NCI-H1105 (cell line): ENCODE data around the gene ELF2.
"Not testable (repeated sequence)": the region's sequence is repeated elsewhere in the genome, so short reads cannot be mapped to it uniquely, and the experiment has no call there.

Experiments used
- DNase-seq: peaks from one replicate; lab custom pipeline; 2025; lab: John Stamatoyannopoulos, UW

The ELF2 gene

GRCh38 chr4:139142980-139143379, 34.0 kb downstream of the ELF2 start:
- no peak for DNase-seq

- no peak for DNase-seq
Measured at GRCh38 chr4:139142087-139142486, 34.9 kb downstream of the ELF2 start.

GRCh38 chr4:139137763-139138162, 39.3 kb downstream of the ELF2 start:
- no peak for DNase-seq

GRCh38 chr4:139134403-139134802, 42.6 kb downstream of the ELF2 start:
- DNase-seq: no peak

GRCh38 chr4:139131209-139131870, 45.7 kb downstream of the ELF2 start:
- no peak for DNase-seq

GRCh38 chr4:139129206-139129605, 47.8 kb downstream of the ELF2 start:
- no peak for DNase-seq

- DNase-seq: no peak
Measured at GRCh38 chr4:139126898-139127297, 50.1 kb downstream of the ELF2 start.

- no peak for DNase-seq
Measured at GRCh38 chr4:139123910-139124309, 53.1 kb downstream of the ELF2 start.

GRCh38 chr4:139118365-139118764, 58.7 kb downstream of the ELF2 start:
- DNase-seq: no peak

GRCh38 chr4:139115226-139115625, 61.8 kb downstream of the ELF2 start:
- DNase-seq: no peak

GRCh38 chr4:139114795-139115194, 62.2 kb downstream of the ELF2 start:
- DNase-seq: not testable (repeated sequence)

- no peak for DNase-seq
Measured at GRCh38 chr4:139112650-139113049, 64.4 kb downstream of the ELF2 start.

- no peak for DNase-seq
Measured at GRCh38 chr4:139108567-139109128, 68.4 kb downstream of the ELF2 start.

- peak; percentile 64 for DNase-seq
Measured at GRCh38 chr4:139099366-139099982, 77.5 kb downstream of the ELF2 start.

GRCh38 chr4:139092271-139092670, 84.7 kb downstream of the ELF2 start:
- no peak for DNase-seq

GRCh38 chr4:139085141-139085540, 91.9 kb downstream of the ELF2 start:
- no peak for DNase-seq

- DNase-seq: no peak
Measured at GRCh38 chr4:139084804-139085093, 92.3 kb downstream of the ELF2 start.

GRCh38 chr4:139083956-139084803, 92.8 kb downstream of the ELF2 start:
- peak; percentile 83 for DNase-seq

- DNase-seq: no peak
Measured at GRCh38 chr4:139083607-139083955, 93.4 kb downstream of the ELF2 start.

GRCh38 chr4:139082750-139083606, 94.0 kb downstream of the ELF2 start:
- peak; percentile 89 for DNase-seq

- no peak for DNase-seq
Measured at GRCh38 chr4:139078926-139079325, 98.1 kb downstream of the ELF2 start.
